Inferior parietal cortex (tissue), 1 donor: ENCODE measurements around the gene CXCL8.
"Not testable (repeated sequence)": the region's sequence is repeated elsewhere in the genome, so short reads cannot be mapped to it uniquely, and the experiment has no call there.

Experiments
- DNase-seq: peaks from one replicate; pipeline ENCODE4 v3.0.0-alpha.2; 2016; ENCODE audit errors: extremely low spot score

The CXCL8 gene

DNA sequence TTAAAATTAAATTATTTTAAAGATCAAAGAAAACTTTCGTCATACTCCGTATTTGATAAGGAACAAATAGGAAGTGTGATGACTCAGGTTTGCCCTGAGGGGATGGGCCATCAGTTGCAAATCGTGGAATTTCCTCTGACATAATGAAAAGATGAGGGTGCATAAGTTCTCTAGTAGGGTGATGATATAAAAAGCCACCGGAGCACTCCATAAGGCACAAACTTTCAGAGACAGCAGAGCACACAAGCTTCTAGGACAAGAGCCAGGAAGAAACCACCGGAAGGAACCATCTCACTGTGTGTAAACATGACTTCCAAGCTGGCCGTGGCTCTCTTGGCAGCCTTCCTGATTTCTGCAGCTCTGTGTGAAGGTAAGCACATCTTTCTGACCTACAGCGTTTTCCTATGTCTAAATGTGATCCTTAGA is at the start of gene CXCL8:
Gene CXCL8, plus strand, starts transcription at position 217 of the 426 bp plus-strand sequence. Its CDS starts 90 bp downstream, at position 307.
- DNase-seq, result peak; percentile 34

- DNase-seq, result not testable (repeated sequence)
These were observed 49.2 kb upstream of the CXCL8 start for GRCh38 chr4:73691201-73691600.

- DNase-seq, result no peak
These were observed 48.6 kb upstream of the CXCL8 start for GRCh38 chr4:73691759-73692158.

GRCh38 chr4:73692254-73692653 is 48.1 kb upstream of the CXCL8 start:
- no peak for DNase-seq

- no peak for DNase-seq
These were observed 47.7 kb upstream of the CXCL8 start for GRCh38 chr4:73692701-73693100.

GRCh38 chr4:73693811-73694210 is 46.6 kb upstream of the CXCL8 start:
- no peak for DNase-seq

GRCh38 chr4:73698217-73698616 is 42.2 kb upstream of the CXCL8 start:
- no peak for DNase-seq

DNA sequence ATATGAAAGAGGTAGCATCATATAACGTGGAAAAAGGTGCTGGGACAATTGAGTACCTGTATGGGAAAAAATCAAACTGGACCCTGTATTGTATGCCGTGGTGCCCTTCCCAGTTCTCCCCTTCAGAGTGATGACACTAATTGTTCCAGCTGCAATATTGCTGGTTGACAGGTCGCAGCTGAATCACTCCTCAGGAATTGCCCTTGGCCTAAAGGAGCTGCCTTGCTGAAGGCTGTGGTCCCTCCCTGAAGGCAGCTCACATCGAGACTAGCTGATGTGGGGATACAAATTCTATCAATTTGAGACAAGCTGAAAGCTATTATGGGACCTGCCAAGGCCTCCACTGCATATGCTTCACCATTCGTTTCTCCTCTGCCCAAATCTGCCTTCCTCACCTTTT is 39.3 kb upstream of the CXCL8 start:
- no peak for DNase-seq

DNA sequence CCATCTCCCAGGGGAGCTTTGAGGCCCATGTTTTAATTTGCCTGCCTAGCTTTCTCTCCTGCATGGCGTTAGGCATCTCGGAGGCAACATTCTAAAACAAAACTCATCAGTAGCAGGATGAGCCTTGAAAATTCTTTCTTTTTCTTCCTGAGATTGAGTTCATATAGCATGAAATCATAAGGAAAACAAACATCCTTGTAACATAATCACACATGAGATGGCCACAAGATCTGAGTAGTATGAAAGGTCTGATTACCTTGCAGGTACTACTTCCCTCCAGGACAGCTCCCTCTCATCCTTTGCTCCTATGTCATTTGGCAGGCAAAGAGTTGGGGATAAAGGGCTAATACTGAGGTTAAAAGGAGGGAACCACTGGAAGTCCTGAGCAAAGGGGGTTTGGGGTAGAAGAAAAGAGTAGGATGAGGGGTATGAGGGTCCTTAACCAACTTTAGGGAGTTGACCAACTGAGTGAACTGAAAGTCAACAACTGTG is 37.5 kb upstream of the CXCL8 start:
- DNase-seq, result no peak

DNA sequence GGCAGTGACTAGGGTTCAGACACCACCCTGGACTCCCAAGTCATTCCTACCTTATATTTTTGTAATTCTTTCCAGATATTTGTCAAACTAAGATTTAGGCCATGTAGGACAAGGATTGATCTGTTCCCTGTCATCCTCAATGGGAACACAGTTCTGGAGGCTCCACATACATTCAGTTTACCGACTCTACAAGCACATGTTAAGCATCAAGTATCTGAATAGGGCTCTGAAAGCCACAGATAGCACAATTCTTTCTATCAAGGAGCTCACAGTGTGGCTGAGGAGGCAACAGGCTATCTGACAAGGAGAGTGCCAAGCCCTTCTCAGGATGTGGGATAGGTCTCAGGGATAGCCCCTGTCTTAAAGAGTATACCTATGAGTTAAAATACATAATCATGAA is 37.0 kb upstream of the CXCL8 start:
- DNase-seq, result no peak

DNA sequence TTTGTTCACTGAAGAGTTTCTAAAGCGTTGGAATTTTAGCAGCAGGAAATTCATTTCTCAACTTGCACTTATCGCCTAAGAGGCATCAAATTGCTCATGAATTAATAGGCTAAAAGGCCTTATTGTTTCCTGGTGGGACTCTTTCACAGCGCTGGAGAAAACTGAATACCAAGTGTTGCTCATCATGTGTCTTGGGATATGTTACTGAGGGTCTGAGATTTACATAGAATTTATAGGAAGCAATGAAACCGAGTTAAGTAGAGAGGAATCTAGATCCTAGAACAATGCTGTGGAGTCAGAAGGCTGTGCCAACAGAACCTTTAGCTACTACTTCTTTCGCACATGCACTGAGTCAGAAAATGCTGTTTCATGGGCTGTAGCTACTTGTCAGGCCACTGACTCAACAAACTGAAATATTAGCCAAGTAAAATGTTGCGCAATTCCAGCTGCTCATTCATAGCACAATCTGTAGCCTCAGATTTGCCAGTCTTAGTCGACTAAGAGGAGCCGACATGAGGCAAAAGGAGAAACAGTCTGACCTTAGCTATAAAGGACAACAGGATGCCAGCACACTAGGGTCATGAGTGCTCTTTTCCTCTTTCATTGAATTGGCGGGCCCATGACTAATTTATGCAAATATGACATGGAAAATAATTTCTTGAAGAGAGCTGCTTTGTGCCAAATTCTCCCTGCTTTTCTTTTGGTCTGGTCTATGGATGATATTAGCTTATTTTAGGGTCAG is 35.9 kb upstream of the CXCL8 start:
- peak; percentile 44 for DNase-seq

DNA sequence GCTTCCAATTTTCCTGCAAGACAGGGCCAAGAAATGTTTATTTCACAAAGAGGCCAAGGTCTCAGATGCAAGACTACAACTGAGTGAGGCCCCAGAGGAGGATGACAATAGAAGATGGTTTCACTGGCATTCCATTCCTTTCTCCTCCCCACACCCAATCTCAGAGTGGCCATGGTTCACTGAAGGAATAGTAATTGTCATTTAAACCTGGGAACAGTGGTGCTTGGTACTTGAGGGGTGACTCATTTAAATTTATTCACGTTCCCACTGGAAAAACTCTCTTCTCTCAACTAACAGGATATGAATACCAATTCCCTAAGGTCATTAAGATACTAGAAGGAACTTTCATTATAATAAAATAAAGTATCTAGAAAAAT is 35.3 kb upstream of the CXCL8 start:
- no peak for DNase-seq

- no peak for DNase-seq
These were observed 34.6 kb upstream of the CXCL8 start for GRCh38 chr4:73705721-73706120.

DNA sequence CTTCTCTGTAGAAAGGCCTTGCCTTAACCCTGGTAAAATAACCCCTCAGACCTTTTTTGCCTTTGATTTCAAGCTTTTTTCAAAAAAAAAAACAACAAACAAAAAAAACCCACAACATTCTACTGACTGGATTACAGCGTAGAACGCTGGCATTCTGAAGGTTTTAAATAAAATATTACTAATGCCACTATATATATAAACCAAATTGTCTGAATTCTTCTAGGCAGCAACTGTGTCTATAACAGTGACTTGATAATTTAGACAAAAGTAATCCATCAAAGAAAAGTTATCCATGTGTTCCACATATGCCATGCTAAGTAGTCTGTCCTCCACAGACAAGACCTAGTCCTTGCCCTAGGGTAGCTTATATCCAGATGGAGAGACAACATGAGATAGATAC is 33.6 kb upstream of the CXCL8 start:
- DNase-seq, result no peak

- DNase-seq, result no peak
These were observed 33.0 kb upstream of the CXCL8 start for GRCh38 chr4:73707269-73707875.

- peak; percentile 27 for DNase-seq
These were observed 32.3 kb upstream of the CXCL8 start for GRCh38 chr4:73707918-73708577.

GRCh38 chr4:73709451-73710033 is 30.8 kb upstream of the CXCL8 start:
- no peak for DNase-seq

DNA sequence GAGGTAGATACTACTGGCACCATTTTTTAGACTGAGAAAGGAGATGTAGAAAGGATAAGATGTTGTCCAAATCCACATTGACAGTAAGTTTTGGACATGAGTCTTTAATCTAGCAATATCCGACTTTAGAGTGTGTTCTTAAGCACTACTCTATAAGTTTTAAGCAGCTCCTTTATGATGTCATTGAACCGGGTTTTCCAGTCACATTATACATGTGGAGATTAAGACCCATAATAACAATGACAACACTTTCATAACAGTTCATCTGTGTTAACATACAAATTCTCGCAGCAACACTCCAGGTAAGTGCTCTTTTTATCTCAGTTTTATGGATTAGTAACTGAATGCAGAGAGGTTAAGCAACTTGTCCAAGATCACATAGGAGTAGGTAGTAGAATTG is 30.3 kb upstream of the CXCL8 start:
- DNase-seq, result no peak

GRCh38 chr4:73711989-73712388 is 28.4 kb upstream of the CXCL8 start:
- DNase-seq, result no peak

GRCh38 chr4:73713650-73714049 is 26.7 kb upstream of the CXCL8 start:
- no peak for DNase-seq

DNA sequence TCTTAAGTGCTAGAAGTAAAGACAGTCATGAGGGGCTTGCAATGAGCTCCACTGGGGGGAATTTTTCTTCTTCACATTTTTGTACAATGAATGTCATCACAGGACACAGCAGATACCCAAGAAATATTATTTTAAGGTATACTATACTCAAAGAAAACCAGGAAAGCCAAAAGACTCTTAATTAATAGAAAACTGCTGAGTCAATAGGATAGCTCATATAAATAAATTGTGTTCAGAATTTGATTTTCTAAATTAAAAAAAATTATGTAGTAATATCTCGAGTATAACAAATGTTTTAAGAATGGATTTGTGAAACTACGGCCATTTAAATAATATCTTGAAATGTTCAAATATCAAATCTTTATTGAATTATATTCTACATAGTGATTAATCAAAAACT is 25.7 kb upstream of the CXCL8 start:
- DNase-seq, result no peak

- no peak for DNase-seq
These were observed 24.7 kb upstream of the CXCL8 start for GRCh38 chr4:73715659-73716058.
